ENCODE results near the gene GAREM1. TPM values are rescaled to one million over a fixed set of nuclear protein-coding genes. Genes with fewer than 3 reads are reported as not detected.

The GAREM1 gene
- total and polyA plus RNA-seq, 9 of the 15 experiments (the other 6 are each of a cell fraction or from before 2014, with no cell fraction given): 0.03 to 0.33 (median 0.07) TPM; not detected in 1

DNA sequence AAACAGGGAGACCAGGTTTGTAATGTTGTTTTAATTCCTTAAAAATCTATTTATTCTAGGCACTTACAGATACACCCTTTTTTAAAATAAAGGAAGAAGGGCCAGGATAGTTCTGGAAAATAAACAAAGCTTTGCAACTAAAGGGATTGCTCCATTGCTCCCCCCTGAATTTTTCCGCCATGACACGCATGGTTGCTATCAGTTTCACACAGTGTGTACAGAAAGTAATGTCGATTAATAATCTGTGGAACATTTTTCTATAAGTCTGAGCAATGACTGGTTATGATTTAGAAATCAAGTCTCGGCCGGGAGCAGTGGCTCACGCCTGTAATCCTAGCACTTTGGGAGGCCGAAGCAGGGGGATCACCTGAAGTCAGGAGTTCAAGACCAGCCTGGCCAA lies 90.8 kb downstream of the GAREM1 start:
- no peak overlapping the region for H3K4me3 ChIP-seq
- ChIA-PET CTCF (ENCODE audit: low intra/inter-chr PET ratio) (no interaction called here), POLR2A (no interaction called here)
- intact Hi-C loops (cut with micrococcal nuclease) (no loop called here), in situ Hi-C loops (cut with MboI) (no loop called here)
- no peak for DNase-seq (ENCODE audit: extremely low read depth in 1 of 4, low spot score in 3 of 4)
- no peak for FAIRE-seq
- H4K20me1 ChIP-seq (replicated peaks; ENCODE audit: control insufficient read depth, insufficient read depth, low read length): no peaks in the 10 kb centered on the region
- H3K9ac ChIP-seq (ENCODE audit: insufficient read depth in 1 of 2, low read depth in 2 of 2, low read length in 2 of 2): no peak overlapping the region
- H3K27me3 ChIP-seq (ENCODE audit: control insufficient read depth in 2 of 2, insufficient read depth in 2 of 2, low read length in 2 of 2): no peaks in the 10 kb centered on the region
- H3K4me2 ChIP-seq (ENCODE audit: insufficient read depth, low read length): no peak overlapping the region
- ATAC-seq: no peak
- TF ChIP-seq MYC (IDR thresholded peaks at IDR 0.05; ENCODE audit: low read depth, low read length) (no peak), MYC (CRISPR knock-in tag; IDR thresholded peaks at IDR 0.05; ENCODE audit: borderline replicate concordance, low read depth) (no peak), ZNF12 (CRISPR knock-in tag; IDR thresholded peaks at IDR 0.05) (no peak), NR2F6 (CRISPR knock-in tag; IDR thresholded peaks at IDR 0.05) (no peak)
- WGBS (ENCODE audit: insufficient coverage, low coverage, missing lambda C conversion rate): 0% methylated on average over 7 of the region's 7 CpGs
- no peak overlapping the region for H3K27ac ChIP-seq (ENCODE audit: extremely low read depth, low read depth, low read length)
- H3K9me1 ChIP-seq (ENCODE audit: control insufficient read depth, insufficient read depth, low read length): no peaks in the 10 kb centered on the region
- H3K79me2 ChIP-seq (ENCODE audit: control insufficient read depth, insufficient read depth, low read length): no peaks in the 10 kb centered on the region
- no peaks in the 10 kb centered on the region for H3K4me1 ChIP-seq (replicated peaks in 1 of 2; ENCODE audit: control insufficient read depth in 2 of 2, insufficient read depth in 2 of 2, low read length in 2 of 2)
- no TSS peak for BruUV-seq (replicated peaks)
- H3K36me3 ChIP-seq (ENCODE audit: control insufficient read depth, insufficient read depth, low read length): no peaks in the 10 kb centered on the region
- H2AFZ ChIP-seq (ENCODE audit: low read depth, low read length): no peak overlapping the region
- H3K9me3 ChIP-seq (replicated peaks; ENCODE audit: control insufficient read depth, insufficient read depth, low read depth, low read length): no peaks in the 10 kb centered on the region

DNA sequence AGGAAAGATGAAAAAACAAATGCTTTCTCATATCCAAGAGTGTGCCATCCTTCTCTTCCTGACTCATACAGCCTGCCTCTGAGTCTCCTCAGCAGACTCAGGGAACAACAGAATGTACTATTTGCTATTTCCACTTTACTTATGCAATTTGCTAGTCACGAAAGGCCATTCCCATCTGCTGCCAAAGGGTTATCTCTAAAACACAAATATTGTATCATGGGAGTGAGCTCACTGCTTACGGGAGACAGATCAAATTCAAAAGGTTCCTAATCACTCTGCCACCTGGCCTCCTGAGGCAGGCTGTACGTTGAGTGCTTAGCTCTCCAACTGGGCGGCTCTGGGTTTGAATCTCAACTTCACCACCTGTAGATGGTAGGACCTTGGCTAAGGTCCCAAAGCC lies 92.0 kb downstream of the GAREM1 start:
- ChIA-PET CTCF (ENCODE audit: low intra/inter-chr PET ratio) (no interaction called here), POLR2A (no interaction called here)
- Histone ChIP-seq H2AFZ (ENCODE audit: low read depth, low read length) (no peak overlapping the region), H3K9me1 (ENCODE audit: control insufficient read depth, insufficient read depth, low read length) (no peaks in the 10 kb centered on the region), H3K27me3 (ENCODE audit: control insufficient read depth in 2 of 2, insufficient read depth in 2 of 2, low read length in 2 of 2) (no peaks in the 10 kb centered on the region), H3K4me2 (ENCODE audit: insufficient read depth, low read length) (no peak overlapping the region), H3K27ac (ENCODE audit: extremely low read depth, low read depth, low read length) (no peak overlapping the region), H3K4me1 (replicated peaks in 1 of 2; ENCODE audit: control insufficient read depth in 2 of 2, insufficient read depth in 2 of 2, low read length in 2 of 2) (no peaks in the 10 kb centered on the region), H3K4me3 (no peak overlapping the region), H3K36me3 (ENCODE audit: control insufficient read depth, insufficient read depth, low read length) (no peaks in the 10 kb centered on the region), H4K20me1 (replicated peaks; ENCODE audit: control insufficient read depth, insufficient read depth, low read length) (no peaks in the 10 kb centered on the region), H3K9me3 (replicated peaks; ENCODE audit: control insufficient read depth, insufficient read depth, low read depth, low read length) (no peaks in the 10 kb centered on the region), H3K79me2 (ENCODE audit: control insufficient read depth, insufficient read depth, low read length) (no peaks in the 10 kb centered on the region), H3K9ac (ENCODE audit: insufficient read depth in 1 of 2, low read depth in 2 of 2, low read length in 2 of 2) (no peak overlapping the region)
- ATAC-seq (no peak), FAIRE-seq (no peak), DNase-seq (ENCODE audit: extremely low read depth in 1 of 4, low spot score in 3 of 4) (no peak)
- intact Hi-C loops (cut with micrococcal nuclease): no loop called here
- no TSS peak for BruUV-seq (replicated peaks)
- 0% methylated on average over 4 of the region's 4 CpGs for WGBS (ENCODE audit: insufficient coverage, low coverage, missing lambda C conversion rate)
- in situ Hi-C loops (cut with MboI): no loop called here
- no peak for TF ChIP-seq RAD21 (CRISPR knock-in tag; conservative IDR thresholded peaks at IDR 0.05 in 1 of 2, IDR thresholded peaks at IDR 0.05 in 1 of 2)
- TF ChIP-seq ZNF384 (IDR thresholded peaks at IDR 0.05; ENCODE audit: low read depth, low read length): no peak
- no peak for TF ChIP-seq USF2 (CRISPR knock-in tag; IDR thresholded peaks at IDR 0.05)
- no peak for TF ChIP-seq HEY1 (CRISPR knock-in tag; IDR thresholded peaks at IDR 0.05; ENCODE audit: borderline replicate concordance)
- no peak for TF ChIP-seq ZNF165 (CRISPR knock-in tag; IDR thresholded peaks at IDR 0.05; ENCODE audit: borderline replicate concordance)
- TF ChIP-seq CREB3L1 (IDR thresholded peaks at IDR 0.05; ENCODE audit: borderline replicate concordance, low read depth): no peak
- no peak for TF ChIP-seq SAFB2 (IDR thresholded peaks at IDR 0.05; ENCODE audit: borderline replicate concordance, low read depth, low read length, severe bottlenecking)
- TF ChIP-seq ARNT (IDR thresholded peaks at IDR 0.05): no peak
- TF ChIP-seq, protein P1, sequence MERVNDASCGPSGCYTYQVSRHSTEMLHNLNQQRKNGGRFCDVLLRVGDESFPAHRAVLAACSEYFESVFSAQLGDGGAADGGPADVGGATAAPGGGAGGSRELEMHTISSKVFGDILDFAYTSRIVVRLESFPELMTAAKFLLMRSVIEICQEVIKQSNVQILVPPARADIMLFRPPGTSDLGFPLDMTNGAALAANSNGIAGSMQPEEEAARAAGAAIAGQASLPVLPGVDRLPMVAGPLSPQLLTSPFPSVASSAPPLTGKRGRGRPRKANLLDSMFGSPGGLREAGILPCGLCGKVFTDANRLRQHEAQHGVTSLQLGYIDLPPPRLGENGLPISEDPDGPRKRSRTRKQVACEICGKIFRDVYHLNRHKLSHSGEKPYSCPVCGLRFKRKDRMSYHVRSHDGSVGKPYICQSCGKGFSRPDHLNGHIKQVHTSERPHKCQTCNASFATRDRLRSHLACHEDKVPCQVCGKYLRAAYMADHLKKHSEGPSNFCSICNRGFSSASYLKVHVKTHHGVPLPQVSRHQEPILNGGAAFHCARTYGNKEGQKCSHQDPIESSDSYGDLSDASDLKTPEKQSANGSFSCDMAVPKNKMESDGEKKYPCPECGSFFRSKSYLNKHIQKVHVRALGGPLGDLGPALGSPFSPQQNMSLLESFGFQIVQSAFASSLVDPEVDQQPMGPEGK (CRISPR knock-in tag; IDR thresholded peaks at IDR 0.05; ENCODE audit: borderline replicate concordance): no peak
